ENCODE data around the gene TIAM1.

The TIAM1 gene

GRCh38 chr21:31343680-31344480, at the start of gene TIAM1:
Gene TIAM1, minus strand, starts transcription at chr21:31344261. Its CDS starts 77,289 bp downstream, at chr21:31266972.
- DNase-seq, result peak; percentile 27
- CTCF ChIA-PET, result interaction anchor here (0.6 to 2.9 kb wide), 6 partner anchors 11 to 238 kb away, joined by 3 to 16 read pairs (median 4); no protein-coding TSS in a partner anchor
- Mint-ChIP-seq H3K4me1 (peaks cover 60% of the 10 kb centered on the region), H3K36me3 (peaks cover 17% of the 10 kb centered on the region), H3K4me3 (peak within 1 kb of the TSS; percentile 81), H3K27me3 (peaks cover 32% of the 10 kb centered on the region), H3K27ac (peak within 1 kb of the TSS; percentile 58), H3K9me3 (no peaks in the 10 kb centered on the region)

GRCh38 chr21:31387560-31388186, 43.6 kb upstream of the TIAM1 start:
- H3K36me3 Mint-ChIP-seq, result peaks cover 2% of the 10 kb centered on the region
- H3K4me3 Mint-ChIP-seq, result no peak overlapping the region
- H3K27me3 Mint-ChIP-seq, result peaks cover 11% of the 10 kb centered on the region
- no peak overlapping the region for H3K27ac Mint-ChIP-seq
- CTCF ChIA-PET, result no interaction called here
- H3K4me1 Mint-ChIP-seq, result peaks cover 9% of the 10 kb centered on the region
- no peak for DNase-seq
- peaks cover 2% of the 10 kb centered on the region for H3K9me3 Mint-ChIP-seq

GRCh38 chr21:31386006-31386405, 41.9 kb upstream of the TIAM1 start:
- H3K4me3 Mint-ChIP-seq, result no peak overlapping the region
- H3K36me3 Mint-ChIP-seq, result peaks cover 9% of the 10 kb centered on the region
- no peak overlapping the region for H3K27ac Mint-ChIP-seq
- peaks cover 17% of the 10 kb centered on the region for H3K4me1 Mint-ChIP-seq
- DNase-seq, result no peak
- peaks cover 10% of the 10 kb centered on the region for H3K27me3 Mint-ChIP-seq
- H3K9me3 Mint-ChIP-seq, result peaks cover 2% of the 10 kb centered on the region
- CTCF ChIA-PET, result no interaction called here

- Mint-ChIP-seq H3K9me3 (peaks cover 2% of the 10 kb centered on the region), H3K27me3 (peaks cover 7% of the 10 kb centered on the region), H3K4me3 (no peak overlapping the region), H3K36me3 (peaks cover 13% of the 10 kb centered on the region), H3K27ac (no peak overlapping the region), H3K4me1 (peaks cover 17% of the 10 kb centered on the region)
- CTCF ChIA-PET, result no interaction called here
- no peak for DNase-seq
Observed at GRCh38 chr21:31383770-31384169, 39.7 kb upstream of the TIAM1 start.

GRCh38 chr21:31382060-31382459, 38.0 kb upstream of the TIAM1 start:
- CTCF ChIA-PET, result no interaction called here
- peaks cover 4% of the 10 kb centered on the region for H3K27me3 Mint-ChIP-seq
- H3K9me3 Mint-ChIP-seq, result peaks cover 2% of the 10 kb centered on the region
- H3K4me1 Mint-ChIP-seq, result peaks cover 17% of the 10 kb centered on the region
- no peak overlapping the region for H3K4me3 Mint-ChIP-seq
- DNase-seq, result no peak
- peaks cover 18% of the 10 kb centered on the region for H3K36me3 Mint-ChIP-seq
- H3K27ac Mint-ChIP-seq, result no peak overlapping the region

- Mint-ChIP-seq H3K4me1 (peaks cover 11% of the 10 kb centered on the region), H3K27me3 (peaks cover 15% of the 10 kb centered on the region), H3K4me3 (no peak overlapping the region), H3K36me3 (peaks cover 11% of the 10 kb centered on the region), H3K9me3 (no peaks in the 10 kb centered on the region), H3K27ac (no peak overlapping the region)
- no peak for DNase-seq
- CTCF ChIA-PET, result no interaction called here
Observed at GRCh38 chr21:31376301-31376700, 32.2 kb upstream of the TIAM1 start.

GRCh38 chr21:31374395-31374794, 30.3 kb upstream of the TIAM1 start:
- peaks cover 15% of the 10 kb centered on the region for H3K27me3 Mint-ChIP-seq
- H3K36me3 Mint-ChIP-seq, result peaks cover 9% of the 10 kb centered on the region
- no peaks in the 10 kb centered on the region for H3K9me3 Mint-ChIP-seq
- CTCF ChIA-PET, result no interaction called here
- H3K4me3 Mint-ChIP-seq, result no peak overlapping the region
- no peak overlapping the region for H3K27ac Mint-ChIP-seq
- no peak for DNase-seq
- peaks cover 11% of the 10 kb centered on the region for H3K4me1 Mint-ChIP-seq

GRCh38 chr21:31372471-31372765, 28.4 kb upstream of the TIAM1 start:
- H3K36me3 Mint-ChIP-seq, result peaks cover 9% of the 10 kb centered on the region
- CTCF ChIA-PET, result no interaction called here
- no peak overlapping the region for H3K27ac Mint-ChIP-seq
- H3K4me3 Mint-ChIP-seq, result no peak overlapping the region
- no peaks in the 10 kb centered on the region for H3K9me3 Mint-ChIP-seq
- H3K4me1 Mint-ChIP-seq, result peaks cover 15% of the 10 kb centered on the region
- no peak for DNase-seq
- peaks cover 15% of the 10 kb centered on the region for H3K27me3 Mint-ChIP-seq

GRCh38 chr21:31371715-31372470, 27.8 kb upstream of the TIAM1 start:
- H3K4me1 Mint-ChIP-seq, result peaks cover 20% of the 10 kb centered on the region
- no peak overlapping the region for H3K27ac Mint-ChIP-seq
- peaks cover 15% of the 10 kb centered on the region for H3K27me3 Mint-ChIP-seq
- H3K9me3 Mint-ChIP-seq, result no peaks in the 10 kb centered on the region
- DNase-seq, result no peak
- peaks cover 6% of the 10 kb centered on the region for H3K36me3 Mint-ChIP-seq
- H3K4me3 Mint-ChIP-seq, result no peak overlapping the region
- CTCF ChIA-PET, result no interaction called here

GRCh38 chr21:31370893-31371544, 27.0 kb upstream of the TIAM1 start:
- DNase-seq, result no peak
- peaks cover 9% of the 10 kb centered on the region for H3K36me3 Mint-ChIP-seq
- H3K9me3 Mint-ChIP-seq, result peaks cover 2% of the 10 kb centered on the region
- H3K27me3 Mint-ChIP-seq, result peaks cover 15% of the 10 kb centered on the region
- CTCF ChIA-PET, result no interaction called here
- H3K27ac Mint-ChIP-seq, result no peak overlapping the region
- no peak overlapping the region for H3K4me3 Mint-ChIP-seq
- peaks cover 29% of the 10 kb centered on the region for H3K4me1 Mint-ChIP-seq

- CTCF ChIA-PET, result no interaction called here
- Mint-ChIP-seq H3K27ac (no peak overlapping the region), H3K4me1 (peaks cover 30% of the 10 kb centered on the region), H3K9me3 (peaks cover 2% of the 10 kb centered on the region), H3K36me3 (peaks cover 9% of the 10 kb centered on the region), H3K4me3 (no peak overlapping the region), H3K27me3 (peaks cover 15% of the 10 kb centered on the region)
- no peak for DNase-seq
Observed at GRCh38 chr21:31370281-31370892, 26.3 kb upstream of the TIAM1 start.

- peaks cover 19% of the 10 kb centered on the region for H3K36me3 Mint-ChIP-seq
- CTCF ChIA-PET, result no interaction called here
- DNase-seq, result no peak
- H3K4me3 Mint-ChIP-seq, result no peak overlapping the region
- H3K27me3 Mint-ChIP-seq, result peaks cover 3% of the 10 kb centered on the region
- H3K4me1 Mint-ChIP-seq, result peaks cover 42% of the 10 kb centered on the region
- H3K9me3 Mint-ChIP-seq, result peaks cover 2% of the 10 kb centered on the region
- no peak overlapping the region for H3K27ac Mint-ChIP-seq
Observed at GRCh38 chr21:31368361-31368760, 24.3 kb upstream of the TIAM1 start.

- Mint-ChIP-seq H3K27ac (no peak overlapping the region), H3K4me3 (no peak overlapping the region), H3K27me3 (no peaks in the 10 kb centered on the region), H3K36me3 (peaks cover 20% of the 10 kb centered on the region), H3K4me1 (peaks cover 46% of the 10 kb centered on the region), H3K9me3 (peaks cover 2% of the 10 kb centered on the region)
- CTCF ChIA-PET, result no interaction called here
- no peak for DNase-seq
Observed at GRCh38 chr21:31367801-31368200, 23.7 kb upstream of the TIAM1 start.

- CTCF ChIA-PET, result no interaction called here
- Mint-ChIP-seq H3K4me1 (peaks cover 53% of the 10 kb centered on the region), H3K9me3 (peaks cover 2% of the 10 kb centered on the region), H3K4me3 (no peak overlapping the region), H3K36me3 (peaks cover 20% of the 10 kb centered on the region), H3K27ac (no peak overlapping the region), H3K27me3 (no peaks in the 10 kb centered on the region)
- no peak for DNase-seq
Observed at GRCh38 chr21:31366825-31367224, 22.8 kb upstream of the TIAM1 start.

All from activated naive CD4-positive, alpha-beta T cell treated with anti-CD3 and anti-CD28 coated beads, Interleukin-2, amount 10 ng/mL, durations not matched to agents 7 days and 5 days (primary cell).